Skeletal muscle cell (primary cell): Measurements from ENCODE around the gene DGKI.

Experiments
- DNase-seq: peaks from one replicate; pipeline ENCODE4 v3.0.0-alpha.2; 2010; ENCODE audit warnings: low read depth
- H3K4me3 ChIP-seq: 2 replicates; pipeline ENCODE4 v1.5.1; 2011; ENCODE audit warnings: low read depth, mild to moderate bottlenecking, control low read depth, low read length, moderate library complexity

DGKI gene

DNA sequence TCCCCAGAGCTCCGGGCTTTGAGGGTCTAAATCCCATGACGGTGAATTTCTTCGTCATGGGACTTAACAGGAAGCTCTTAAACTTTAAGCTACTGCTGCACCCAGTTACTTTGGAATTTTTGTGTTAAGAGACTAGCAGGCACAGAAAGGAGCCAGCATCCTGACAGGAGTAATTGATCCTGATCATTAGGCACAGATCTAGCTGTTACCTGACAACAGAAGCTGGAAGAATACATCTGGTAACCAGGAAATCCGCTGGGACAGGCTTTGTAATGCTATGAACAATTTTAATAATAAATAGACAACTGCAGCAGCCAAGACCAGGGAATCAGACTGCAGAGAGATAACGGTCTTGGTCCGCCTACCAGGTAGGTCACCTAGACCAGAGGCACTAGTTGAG is 210.9 kb downstream of the DGKI start:
- no peak overlapping the region for H3K4me3 ChIP-seq
- DNase-seq: no peak

DNA sequence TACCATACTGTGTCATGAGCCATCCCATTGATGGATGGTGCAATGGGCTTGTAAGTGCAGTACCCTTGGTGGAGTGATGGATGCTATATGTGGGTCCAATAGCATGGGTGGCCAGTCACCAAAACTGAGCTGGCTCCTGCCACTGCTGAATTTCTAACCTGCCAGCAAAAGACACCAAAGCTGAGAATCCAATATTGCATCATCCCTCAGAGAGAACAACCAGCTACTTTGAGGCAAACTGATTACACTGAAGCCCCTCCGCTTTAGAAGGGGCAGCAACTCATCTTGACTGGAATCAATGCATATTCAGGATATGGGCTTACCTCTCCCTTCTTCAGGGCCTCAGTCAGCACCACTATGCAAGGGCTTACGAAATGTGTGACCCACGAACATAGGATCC is 211.6 kb downstream of the DGKI start:
- no peak for DNase-seq

DNA sequence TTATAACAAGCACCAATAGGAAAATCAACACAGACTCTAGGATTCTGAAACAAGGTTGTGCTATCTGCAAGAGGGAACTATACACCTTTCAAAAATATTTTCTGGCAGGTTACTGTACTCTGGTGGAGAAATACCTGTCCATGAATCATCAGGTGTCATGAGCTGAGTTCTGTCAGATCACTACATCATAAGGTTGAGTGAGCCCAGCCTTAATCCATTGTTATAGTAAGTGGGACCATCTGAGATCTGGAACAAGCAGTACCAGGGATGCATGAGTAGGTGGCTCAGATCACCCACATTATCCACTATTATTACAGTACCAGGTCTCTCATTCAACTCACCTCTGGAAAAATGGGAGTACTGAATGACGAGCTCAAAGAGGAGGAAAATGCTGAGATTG is 212.4 kb downstream of the DGKI start:
- no peak overlapping the region for H3K4me3 ChIP-seq
- DNase-seq: no peak

More for the DNA sequence above, 211.6 kb downstream of the DGKI start:
- no peak overlapping the region for H3K4me3 ChIP-seq

DNA sequence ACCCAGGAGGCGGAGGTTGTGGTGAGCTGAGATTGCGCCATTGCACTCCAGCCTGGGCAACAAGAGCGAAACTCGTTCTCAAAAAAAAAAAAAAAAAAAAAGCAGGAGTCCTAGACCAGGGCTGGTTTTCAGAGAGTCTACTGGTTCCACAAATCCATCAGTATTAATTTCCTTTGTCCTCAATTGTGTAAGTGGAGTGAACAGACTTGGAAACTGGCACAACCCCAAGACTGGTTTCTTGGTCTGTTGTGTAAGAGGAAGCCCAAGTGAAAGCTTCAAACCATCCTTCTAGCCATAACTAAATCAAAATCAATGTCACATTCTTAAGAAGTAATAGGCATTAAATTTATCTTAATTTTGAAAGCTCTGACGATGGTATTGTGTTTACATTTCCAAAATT is 213.6 kb downstream of the DGKI start:
- H3K4me3 ChIP-seq: no peak overlapping the region
- peak; percentile 15 for DNase-seq

DNA sequence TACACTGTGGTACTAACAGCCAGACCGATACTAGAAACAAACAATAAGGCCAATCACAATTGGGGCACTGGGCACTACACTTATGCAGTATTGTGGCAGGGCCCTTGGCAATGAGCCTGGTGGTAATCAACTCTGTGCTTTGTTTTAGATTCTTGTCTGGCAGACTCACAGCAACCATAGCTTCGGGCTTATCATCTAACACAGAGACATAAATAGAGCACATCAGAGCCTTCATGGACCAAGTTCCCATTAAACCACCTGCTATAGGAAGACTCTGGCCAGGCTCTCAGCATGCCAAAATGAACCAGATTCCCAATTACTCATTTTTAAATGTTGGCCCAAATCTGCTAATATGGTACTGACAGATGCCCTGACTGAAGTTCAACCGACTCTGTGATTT is 218.6 kb downstream of the DGKI start:
- no peak for DNase-seq

DNA sequence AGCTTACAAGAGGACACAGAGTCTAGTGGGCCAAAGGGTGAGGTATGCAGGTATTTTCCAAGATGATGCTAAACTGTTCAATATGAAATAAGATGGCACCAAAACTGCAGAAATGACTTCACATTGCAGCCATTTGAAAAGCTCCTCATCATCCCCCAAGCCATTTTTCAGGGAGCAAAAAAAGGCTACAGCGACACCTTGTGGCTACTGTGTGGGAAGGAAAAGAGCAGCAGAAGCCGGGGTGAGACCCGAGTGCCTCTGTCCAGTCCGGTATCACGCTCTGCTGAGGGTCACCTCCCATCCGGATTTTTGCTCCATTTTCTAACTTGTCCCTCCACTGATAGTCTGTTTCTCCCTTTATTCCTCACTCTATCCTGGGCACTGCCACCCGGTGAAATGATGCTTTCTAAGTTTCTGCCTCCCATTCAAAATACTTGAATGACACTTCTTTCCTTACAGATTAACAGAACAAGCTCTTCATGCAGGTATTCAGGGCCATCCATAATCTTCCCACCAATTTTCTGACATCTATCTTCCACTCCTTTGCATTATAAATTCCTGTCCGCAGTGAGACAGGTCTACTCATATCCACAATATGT is 220.2 kb downstream of the DGKI start:
- H3K4me3 ChIP-seq: no peak overlapping the region
- no peak for DNase-seq

More for the DNA sequence above, 218.6 kb downstream of the DGKI start:
- H3K4me3 ChIP-seq: no peak overlapping the region

DNA sequence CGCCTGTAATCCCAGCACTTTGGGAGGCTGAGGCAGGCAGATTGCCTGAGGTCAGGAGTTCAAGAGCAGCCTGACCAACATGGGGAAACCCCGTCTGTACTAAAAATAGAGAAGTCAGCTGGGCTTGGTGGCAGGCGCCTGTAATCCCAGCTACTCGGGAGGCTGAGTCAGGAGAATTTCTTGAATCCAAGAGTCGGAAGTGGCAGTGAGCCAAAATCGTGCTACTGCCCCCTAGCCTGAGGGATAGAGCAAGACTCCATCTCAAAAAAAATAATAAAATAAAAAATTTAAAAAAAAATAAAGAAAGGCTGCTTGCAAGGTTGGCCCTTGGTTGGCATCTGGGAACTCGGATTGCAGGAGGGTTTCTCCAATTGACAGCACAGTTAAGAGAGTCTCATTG is 221.6 kb downstream of the DGKI start:
- H3K4me3 ChIP-seq: no peak overlapping the region
- DNase-seq: no peak

DNA sequence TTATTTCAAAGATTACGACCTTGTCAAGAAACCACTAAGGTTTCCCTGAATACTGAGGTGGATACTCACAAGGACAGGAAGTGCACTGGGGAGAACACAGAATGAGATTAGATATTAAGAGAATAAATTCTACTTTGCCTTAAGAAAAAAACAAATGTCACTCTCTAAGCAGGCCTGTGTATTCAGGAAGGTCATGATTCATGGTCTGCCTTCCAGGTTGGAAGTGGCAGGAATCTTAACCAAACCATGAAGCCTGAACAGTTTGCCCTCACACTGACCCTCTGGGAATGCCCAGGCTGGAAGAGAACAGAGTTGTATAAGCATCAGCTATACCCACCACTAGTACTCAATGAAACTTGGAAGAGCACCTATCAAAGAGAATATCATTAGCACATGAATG is 227.6 kb downstream of the DGKI start:
- no peak for DNase-seq
- no peak overlapping the region for H3K4me3 ChIP-seq

DNA sequence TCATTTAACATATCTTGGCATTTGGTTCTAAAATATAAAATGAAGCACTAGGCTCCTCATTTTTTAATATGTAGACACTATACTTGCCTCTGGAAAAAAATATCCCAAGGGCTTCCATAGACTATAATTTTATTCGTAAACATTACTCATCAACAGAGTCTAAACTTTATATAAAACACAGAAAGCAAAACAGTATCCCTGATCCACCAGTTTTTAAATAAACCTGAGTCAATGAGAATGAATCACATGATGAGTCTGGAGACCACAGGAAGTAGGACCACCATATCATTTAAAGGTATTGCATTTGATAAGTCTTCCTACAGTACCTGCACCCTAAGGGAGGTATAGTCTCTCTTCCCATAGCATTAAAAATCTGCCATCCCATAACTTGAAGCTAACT is 228.0 kb downstream of the DGKI start:
- H3K4me3 ChIP-seq: no peak overlapping the region
- DNase-seq: no peak

DNA sequence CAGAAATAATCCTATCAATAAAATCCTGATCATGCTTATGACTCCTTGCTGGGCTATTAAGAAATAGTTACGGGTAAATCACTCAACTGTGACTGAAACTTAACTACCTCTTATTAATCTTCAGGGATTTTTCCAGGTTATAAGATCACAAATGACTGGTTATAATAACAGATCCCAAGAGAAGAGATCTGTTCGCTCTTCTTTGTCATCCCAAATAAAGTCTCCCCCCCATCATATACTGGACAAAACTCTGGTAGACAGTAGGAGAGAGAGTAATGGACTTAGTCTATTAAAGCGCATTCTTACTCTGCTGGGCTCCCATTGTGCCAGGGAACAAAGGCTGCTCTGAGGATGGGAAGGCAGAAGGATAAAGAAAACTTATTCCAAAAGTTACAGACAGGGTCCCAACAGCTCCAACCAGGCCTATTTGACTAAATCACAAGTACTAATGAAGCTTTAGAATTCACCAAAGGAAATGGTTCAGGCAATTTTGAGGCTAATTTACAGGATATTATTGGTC is 233.7 kb downstream of the DGKI start:
- no peak for DNase-seq
- no peak overlapping the region for H3K4me3 ChIP-seq

DNA sequence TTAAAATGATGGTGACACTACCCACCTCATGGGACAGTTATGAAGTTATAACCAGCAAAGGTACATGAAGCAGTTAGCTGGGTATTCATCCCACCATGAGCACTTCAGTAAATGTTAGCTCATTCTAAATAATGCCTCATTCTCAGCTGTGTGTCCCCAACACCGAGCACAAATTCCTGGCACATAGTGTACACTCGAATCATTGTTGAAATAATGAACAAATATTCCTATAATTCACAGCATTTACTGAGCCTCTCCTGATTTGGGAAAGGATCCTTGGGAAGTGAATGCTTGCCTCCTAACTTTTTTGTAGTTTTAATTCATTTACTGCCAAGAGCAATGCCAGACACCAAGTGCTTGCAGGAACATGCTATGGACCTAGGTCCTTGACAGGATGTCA is 235.2 kb downstream of the DGKI start:
- H3K4me3 ChIP-seq: no peak overlapping the region
- DNase-seq: no peak

DNA sequence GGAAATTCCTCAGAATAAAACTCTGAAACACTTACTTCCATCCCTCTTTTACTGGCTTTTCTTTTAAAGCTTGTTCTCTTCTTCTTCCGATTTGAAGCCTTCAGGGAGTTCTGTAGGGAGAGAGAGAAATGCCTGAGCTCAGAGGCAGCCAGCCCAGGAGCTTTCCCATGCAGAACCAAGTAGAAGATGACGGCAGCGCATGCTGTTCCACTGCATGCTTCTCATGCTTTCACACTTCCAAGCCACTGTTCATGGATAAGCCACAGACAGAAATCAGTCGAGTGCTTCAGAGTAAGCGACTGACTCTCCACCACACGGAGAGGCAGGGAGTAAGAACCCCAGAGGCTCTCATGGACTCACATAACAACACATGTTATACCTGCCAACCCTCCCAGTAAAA is 237.3 kb downstream of the DGKI start:
- H3K4me3 ChIP-seq: no peak overlapping the region
- DNase-seq: no peak

DNA sequence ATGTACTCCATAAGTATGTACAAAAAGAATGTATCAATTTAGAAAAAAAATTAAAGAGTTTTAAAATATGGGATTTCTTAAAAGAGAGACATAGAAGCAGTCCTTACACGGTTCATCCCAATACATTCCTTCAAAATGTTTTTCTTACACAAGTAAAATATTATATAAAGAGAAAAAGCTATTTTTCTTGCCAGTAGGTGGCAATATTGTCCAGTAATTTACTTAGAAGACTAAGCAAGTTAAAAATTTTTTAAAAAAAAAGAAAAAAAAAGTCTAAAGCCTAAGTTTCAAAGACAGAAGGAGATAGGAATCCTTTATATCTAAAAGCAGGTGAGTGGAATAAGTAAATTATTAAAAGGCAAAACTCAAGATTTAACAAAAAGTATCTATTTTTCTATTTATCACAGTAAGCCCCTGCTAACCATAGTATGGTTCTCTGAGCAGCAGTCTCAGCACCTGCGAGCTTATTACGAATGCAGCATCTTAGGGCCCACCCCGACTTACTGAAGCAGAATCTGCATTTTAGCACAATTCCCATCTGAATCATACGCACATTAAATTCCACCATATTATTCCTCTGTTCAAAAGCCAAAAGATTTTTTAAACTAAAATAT is 240.6 kb downstream of the DGKI start:
- no peak for DNase-seq

DNA sequence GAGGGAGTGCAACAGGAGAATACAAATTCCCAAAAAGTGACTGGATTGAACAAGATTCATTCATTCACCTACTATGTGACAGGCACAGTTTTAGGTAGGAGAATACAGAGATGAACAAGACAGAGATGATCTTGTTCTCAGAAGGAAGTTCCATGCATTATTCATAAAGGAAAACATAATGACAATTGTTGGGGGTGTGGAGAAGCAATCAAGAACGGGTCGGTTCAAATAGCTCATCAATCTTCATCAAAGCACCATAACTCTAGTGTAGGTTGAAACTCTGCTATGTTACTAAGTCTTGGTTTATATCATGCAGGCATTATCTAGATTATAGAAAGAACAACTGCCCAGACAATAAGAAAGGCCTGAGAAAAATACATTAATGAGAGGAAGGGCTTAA is 243.7 kb downstream of the DGKI start:
- no peak overlapping the region for H3K4me3 ChIP-seq

More for the DNA sequence above, 240.6 kb downstream of the DGKI start:
- no peak overlapping the region for H3K4me3 ChIP-seq

DNA sequence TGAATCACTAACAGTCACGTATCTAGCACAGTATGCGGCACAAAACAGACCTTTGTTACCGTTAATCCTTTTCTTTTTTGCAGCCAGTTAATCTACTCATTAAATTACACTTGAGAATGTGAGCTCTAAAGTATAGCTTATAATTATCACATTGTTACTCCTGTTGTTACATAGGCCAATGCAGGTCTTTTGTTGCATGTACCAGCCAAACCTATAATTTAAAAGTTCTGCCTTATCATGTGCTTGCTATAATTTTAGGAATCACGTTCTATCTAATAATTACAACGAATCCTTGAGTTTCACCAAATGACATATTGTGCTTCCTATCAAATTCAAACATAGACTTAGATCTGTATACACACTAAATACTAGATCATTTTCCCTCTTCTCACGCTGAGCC is 245.1 kb downstream of the DGKI start:
- DNase-seq: no peak
- H3K4me3 ChIP-seq: no peak overlapping the region

More for the DNA sequence above, 243.7 kb downstream of the DGKI start:
- DNase-seq: no peak

DNA sequence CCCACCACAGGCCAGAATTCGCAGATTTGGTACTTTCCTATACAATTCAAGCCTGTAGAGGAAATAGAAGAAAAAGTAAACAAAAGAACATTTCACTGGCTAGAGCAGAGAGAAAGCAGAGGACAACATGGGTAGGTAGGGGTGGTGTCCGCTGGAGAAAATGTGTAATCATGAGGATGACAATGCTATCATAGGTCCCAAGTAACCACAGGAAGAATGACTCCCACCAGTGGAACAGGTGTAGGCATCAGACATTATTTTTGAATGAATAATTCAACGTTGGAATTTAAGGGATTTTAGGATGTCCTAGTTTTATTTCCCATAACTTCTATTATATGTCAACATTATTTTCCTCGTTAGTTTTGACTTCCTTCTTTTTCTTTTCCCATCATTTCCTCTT is 248.9 kb downstream of the DGKI start:
- no peak for DNase-seq
- H3K4me3 ChIP-seq: no peak overlapping the region

DNA sequence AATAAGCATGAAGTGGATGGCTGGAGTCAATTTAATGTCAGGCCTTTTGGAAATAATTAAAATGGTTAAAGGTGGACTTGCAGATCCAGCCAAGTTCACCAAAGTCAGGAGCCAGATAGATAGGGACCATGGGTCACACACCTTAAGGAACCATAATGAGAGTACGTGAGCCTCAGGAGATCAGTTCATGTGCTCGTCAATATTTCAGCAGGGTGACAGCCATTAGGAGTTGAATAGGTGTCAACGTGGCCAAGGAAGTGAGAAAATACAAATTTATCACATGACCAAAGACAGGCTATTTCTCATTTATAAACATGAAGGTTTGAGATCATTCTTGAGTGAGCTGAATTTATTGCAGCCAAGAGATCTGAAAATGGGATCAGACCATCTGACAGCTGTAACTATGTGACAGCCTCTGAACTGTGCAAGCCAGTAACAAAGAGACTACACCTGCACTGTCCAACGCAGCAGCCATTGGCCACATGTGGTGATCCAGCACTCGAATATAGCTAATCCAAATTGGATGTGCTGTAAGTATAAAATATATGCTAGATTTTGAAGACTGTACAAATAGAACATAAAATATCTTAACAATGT is 253.6 kb downstream of the DGKI start:
- no peak for DNase-seq

DNA sequence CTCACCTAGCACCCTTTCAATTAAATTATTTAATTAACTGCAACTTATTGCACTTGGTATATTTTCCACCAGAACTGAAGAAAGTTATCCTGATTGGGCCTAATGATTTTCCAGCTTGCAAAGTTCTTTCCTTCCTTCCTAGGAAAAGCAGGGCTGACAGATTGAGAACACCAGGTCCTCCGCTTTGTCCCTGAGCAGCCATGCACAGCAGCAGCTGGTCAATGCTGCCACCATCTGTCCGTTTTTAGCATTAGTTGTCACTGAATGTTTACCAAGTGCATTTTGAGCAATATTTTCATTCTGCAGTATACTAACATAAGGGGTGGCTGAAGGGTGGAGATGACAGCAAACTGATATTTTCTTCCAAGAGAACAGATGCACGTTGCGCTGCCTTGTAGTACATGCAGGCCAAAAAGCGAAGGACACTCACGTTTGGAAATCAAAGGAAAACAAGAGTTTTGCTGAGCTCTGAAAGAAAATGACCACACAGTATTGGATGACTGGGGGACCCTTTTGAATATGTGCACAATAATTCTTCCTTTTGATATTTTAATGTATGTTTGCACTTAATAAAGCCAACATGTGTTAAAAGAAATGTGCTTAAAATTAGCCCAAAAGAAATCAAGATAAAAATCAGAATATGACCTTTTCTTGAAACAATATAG is 254.4 kb downstream of the DGKI start:
- DNase-seq: peak; percentile 41

More for the DNA sequence above, 253.6 kb downstream of the DGKI start:
- no peak overlapping the region for H3K4me3 ChIP-seq

DNA sequence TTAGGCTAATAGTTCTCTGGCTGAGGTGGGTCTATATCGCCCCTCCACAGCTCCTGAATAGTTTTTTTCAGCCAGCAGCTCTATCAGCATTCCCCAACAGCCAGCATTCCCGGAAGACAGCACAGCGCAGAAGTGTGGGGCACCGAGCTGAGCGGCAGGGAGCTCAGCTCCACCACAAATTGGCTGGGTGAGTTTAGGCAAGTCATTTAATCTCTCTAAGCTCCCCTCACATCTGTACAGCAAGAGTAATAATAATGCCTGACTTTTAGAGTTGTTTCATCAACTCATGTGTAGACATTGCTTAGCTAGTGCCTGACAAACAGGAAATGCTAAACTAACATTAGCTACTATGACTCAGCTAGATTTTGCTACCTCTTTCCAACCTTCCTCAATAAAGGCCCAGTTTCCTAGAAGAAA is 255.3 kb downstream of the DGKI start:
- H3K4me3 ChIP-seq: no peak overlapping the region
- peak; percentile 49 for DNase-seq

More for the DNA sequence above, 254.4 kb downstream of the DGKI start:
- no peak overlapping the region for H3K4me3 ChIP-seq

DNA sequence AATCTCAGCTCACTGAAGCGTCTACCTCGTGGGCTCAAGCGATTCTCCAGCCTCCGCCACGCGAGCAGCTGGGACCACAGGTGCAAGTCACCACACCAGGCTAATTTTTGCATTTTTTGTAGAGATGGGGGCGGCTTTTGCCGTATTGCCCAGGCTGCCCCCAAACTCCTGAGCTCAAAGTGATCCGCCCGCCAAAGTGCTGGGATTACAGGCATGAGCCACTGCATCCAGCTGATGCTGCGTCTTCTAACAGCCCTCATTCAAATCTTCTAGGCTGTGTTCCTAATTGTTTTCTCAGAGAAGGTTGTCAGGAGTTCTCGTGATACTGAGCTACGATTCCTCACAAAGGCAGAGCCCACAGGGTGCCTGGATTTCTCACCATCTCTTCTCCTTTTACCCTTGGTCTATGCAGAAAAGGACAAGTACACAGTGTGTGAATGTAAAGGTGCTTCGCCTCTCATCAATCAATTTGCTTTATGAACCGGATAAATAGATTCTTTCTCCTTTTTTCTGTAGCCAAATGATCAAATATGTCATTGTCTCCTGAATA is 255.9 kb downstream of the DGKI start:
- H3K4me3 ChIP-seq: no peak overlapping the region
- DNase-seq: no peak
